ENCODE measurements around the gene FAR2.
"Not testable (repeated sequence)": the region's sequence is repeated elsewhere in the genome, so short reads cannot be mapped to it uniquely, and the experiment has no call there.

GRCh38 chr12:29138855-29139254, 10.2 kb upstream of the FAR2 start:
- TF ChIP-seq CTCF (conservative IDR thresholded peaks at IDR 0.05); ZFX (IDR thresholded peaks at IDR 0.05): not testable (repeated sequence)
